ENCODE measurements around the gene GJC1. TPM values are rescaled to one million over a fixed set of nuclear protein-coding genes. Genes with fewer than 3 reads are reported as not detected.
A peak's percentile ranks its signal among the peaks of the same experiment; 100 is the strongest.

Gene GJC1
- total and polyA plus RNA-seq, 9 donors = 1.3 to 18.4 (median 4.3) TPM

- Histone ChIP-seq H3K4me3 (no peak overlapping the region), H3K27me3 (no peaks in the 10 kb centered on the region), H3K4me1 (ENCODE audit: insufficient read depth) (no peaks in the 10 kb centered on the region), H3K9me3 (no peaks in the 10 kb centered on the region), H3K36me3 (no peaks in the 10 kb centered on the region), H3K27ac (no peak overlapping the region)
- no peak for TF ChIP-seq POLR2A (IDR thresholded peaks at IDR 0.05)
- no peak for TF ChIP-seq EP300 (IDR thresholded peaks at IDR 0.05)
- TF ChIP-seq CTCF (IDR thresholded peaks at IDR 0.05) = no peak
- DNase-seq = no peak
- 88 to 89% (median 89%) methylated on average over 10 to 11 of the region's 11 CpGs for WGBS, 3 donors
- intact Hi-C loops (cut with DNase I) = no loop called here
Measured at GRCh38 chr17:44768505-44769142, 61.5 kb downstream of the GJC1 start.

- intact Hi-C loops (cut with DNase I) = no loop called here
- Histone ChIP-seq H3K36me3 (no peaks in the 10 kb centered on the region), H3K4me3 (no peak overlapping the region), H3K9me3 (no peaks in the 10 kb centered on the region), H3K4me1 (ENCODE audit: insufficient read depth) (no peaks in the 10 kb centered on the region), H3K27ac (no peak overlapping the region), H3K27me3 (no peaks in the 10 kb centered on the region)
- TF ChIP-seq EP300 (IDR thresholded peaks at IDR 0.05) (no peak), CTCF (IDR thresholded peaks at IDR 0.05) (no peak), POLR2A (IDR thresholded peaks at IDR 0.05) (no peak)
- WGBS, 3 donors = 73 to 82% (median 80%) methylated on average over 4 of the region's 4 CpGs
- DNase-seq = no peak
Measured at GRCh38 chr17:44767493-44767892, 62.6 kb downstream of the GJC1 start.

- Histone ChIP-seq H3K4me1 (ENCODE audit: insufficient read depth) (no peaks in the 10 kb centered on the region), H3K4me3 (no peak overlapping the region), H3K9me3 (no peaks in the 10 kb centered on the region), H3K27ac (no peak overlapping the region), H3K36me3 (no peaks in the 10 kb centered on the region), H3K27me3 (no peaks in the 10 kb centered on the region)
- DNase-seq = peak in 1 of 5 donors; percentile 9
- intact Hi-C loops (cut with DNase I) = no loop called here
- TF ChIP-seq CTCF (IDR thresholded peaks at IDR 0.05) (no peak), POLR2A (IDR thresholded peaks at IDR 0.05) (no peak), EP300 (IDR thresholded peaks at IDR 0.05) (no peak)
- WGBS, 3 donors = 44 to 64% (median 51%) methylated on average over 8 of the region's 8 CpGs
Measured at GRCh38 chr17:44766409-44767038, 63.6 kb downstream of the GJC1 start.

- Histone ChIP-seq H3K9me3 (no peaks in the 10 kb centered on the region), H3K4me1 (ENCODE audit: insufficient read depth) (no peaks in the 10 kb centered on the region), H3K27ac (no peak overlapping the region), H3K4me3 (no peak overlapping the region), H3K36me3 (no peaks in the 10 kb centered on the region), H3K27me3 (no peaks in the 10 kb centered on the region)
- 69 to 73% (median 69%) methylated on average over 11 of the region's 11 CpGs for WGBS, 3 donors
- TF ChIP-seq EP300 (IDR thresholded peaks at IDR 0.05) (no peak), CTCF (IDR thresholded peaks at IDR 0.05) (no peak), POLR2A (IDR thresholded peaks at IDR 0.05) (no peak)
- intact Hi-C loops (cut with DNase I) = no loop called here
- DNase-seq = no peak
Measured at GRCh38 chr17:44765965-44766364, 64.1 kb downstream of the GJC1 start.

Data from ovary (tissue), 9 donors.